ENCODE results near the gene CCDC158.
"Not testable (repeated sequence)": the region's sequence is repeated elsewhere in the genome, so short reads cannot be mapped to it uniquely, and the experiment has no call there.

Gene CCDC158

GRCh38 chr4:76364763-76365162 lies 56.2 kb downstream of the CCDC158 start:
- no peak for DNase-seq

- DNase-seq = no peak
Observed at GRCh38 chr4:76363556-76364290, 57.2 kb downstream of the CCDC158 start.

DNA sequence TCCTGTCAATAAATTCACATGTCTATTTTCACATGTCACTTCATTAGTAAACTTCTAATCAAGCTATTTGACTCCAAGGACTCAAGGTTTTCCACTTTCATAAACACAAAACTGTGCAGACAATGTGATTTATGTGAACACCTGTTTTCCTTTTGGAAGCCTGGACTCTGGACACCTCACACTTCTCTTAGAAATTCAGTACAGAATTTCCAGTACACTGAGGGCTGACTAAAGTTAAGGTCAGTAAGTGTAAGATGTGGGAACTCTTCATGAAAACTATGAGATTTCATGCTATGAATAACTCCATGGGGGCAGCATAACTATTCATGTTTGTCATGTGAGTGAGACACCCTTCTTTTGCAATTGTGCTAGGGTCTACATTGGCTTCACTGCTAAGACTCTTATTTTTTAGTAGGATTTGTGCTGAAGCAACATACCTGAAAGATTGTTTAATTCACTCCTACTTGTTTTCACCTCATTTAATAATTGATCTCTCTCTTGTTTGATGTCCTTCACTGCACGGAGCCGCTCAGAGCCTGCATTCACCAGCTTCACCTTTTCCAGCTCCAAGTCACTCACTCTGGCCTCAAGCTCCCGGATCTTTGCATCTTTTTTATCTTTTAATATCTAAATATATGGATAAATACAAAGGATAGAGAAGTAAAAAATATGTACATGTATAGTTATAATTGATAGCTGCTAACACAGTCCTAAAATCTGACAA lies 59.1 kb downstream of the CCDC158 start:
- DNase-seq = no peak

DNA sequence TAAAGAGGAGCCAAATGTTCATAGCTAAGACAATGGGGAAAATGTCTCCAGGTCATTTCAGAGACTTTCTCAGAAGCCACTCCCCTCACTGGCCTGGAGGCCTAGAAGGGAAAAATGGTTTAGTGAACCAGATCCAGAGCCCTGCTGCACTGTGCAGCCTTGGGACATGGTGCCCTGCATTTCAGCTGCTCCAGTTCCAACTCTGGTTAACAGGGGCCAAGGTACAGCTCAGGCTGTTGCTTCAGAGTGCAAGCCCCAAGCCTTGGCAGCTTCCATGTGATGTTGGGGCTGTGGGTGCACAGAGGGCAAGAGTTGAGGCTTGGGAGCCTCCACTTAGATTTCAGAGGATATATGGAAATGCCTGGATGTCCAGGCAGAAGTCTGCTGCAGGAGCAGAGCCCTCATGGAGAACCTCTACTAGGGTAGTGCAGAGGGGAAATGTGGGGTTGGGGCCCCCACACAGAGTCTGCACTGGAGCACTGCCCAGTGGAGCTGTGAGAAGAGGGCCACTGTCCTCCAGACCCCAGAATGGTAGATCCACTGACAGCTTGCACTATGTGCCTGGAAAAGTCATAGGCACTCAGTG lies 61.0 kb downstream of the CCDC158 start:
- not testable (repeated sequence) for DNase-seq

- DNase-seq = no peak
Observed at GRCh38 chr4:76357981-76358380, 63.0 kb downstream of the CCDC158 start.

- peak in 2 of 6 experiments; percentile 6 to 12 for DNase-seq
Observed at GRCh38 chr4:76354517-76355473, 66.1 kb downstream of the CCDC158 start.

DNA sequence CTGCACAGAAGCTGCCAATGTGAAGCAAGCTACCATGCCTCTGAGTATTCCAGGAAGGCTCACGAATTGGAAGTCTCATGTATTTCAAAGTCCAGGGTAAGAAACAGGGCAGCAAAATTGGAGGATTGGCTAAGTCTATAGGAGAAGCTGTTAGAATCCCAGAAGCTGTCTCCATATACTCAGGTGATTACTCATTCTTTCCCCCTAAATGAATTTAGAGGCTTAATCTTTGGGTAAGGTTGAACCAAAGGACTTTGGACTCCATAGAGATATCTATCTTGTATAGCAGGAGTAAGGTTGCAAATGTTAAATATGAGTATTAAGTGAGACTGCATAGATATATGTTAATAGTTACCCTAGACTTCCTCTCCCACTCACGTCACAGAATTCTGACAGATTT lies 78.1 kb downstream of the CCDC158 start:
- DNase-seq = no peak

GRCh38 chr4:76342191-76342590 lies 78.8 kb downstream of the CCDC158 start:
- no peak for DNase-seq

DNA sequence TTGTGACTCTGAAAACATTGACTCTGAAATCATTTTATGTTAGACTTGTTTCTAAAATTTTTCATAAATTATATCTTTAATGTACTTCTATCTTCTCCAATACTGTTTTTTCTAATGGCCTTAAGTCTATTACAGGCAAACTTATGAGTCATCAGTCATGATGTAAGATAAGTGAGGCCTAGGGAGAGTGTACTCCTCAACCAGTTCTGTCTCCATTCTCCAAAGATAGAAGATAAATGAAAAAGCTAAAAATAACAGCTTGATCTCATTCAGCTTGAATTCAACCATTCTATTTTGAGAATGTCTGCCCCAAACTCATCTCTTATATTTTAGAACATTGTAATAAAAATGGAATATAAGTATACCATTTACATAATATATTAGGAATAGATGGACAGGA lies 79.9 kb downstream of the CCDC158 start:
- DNase-seq = no peak

DNA sequence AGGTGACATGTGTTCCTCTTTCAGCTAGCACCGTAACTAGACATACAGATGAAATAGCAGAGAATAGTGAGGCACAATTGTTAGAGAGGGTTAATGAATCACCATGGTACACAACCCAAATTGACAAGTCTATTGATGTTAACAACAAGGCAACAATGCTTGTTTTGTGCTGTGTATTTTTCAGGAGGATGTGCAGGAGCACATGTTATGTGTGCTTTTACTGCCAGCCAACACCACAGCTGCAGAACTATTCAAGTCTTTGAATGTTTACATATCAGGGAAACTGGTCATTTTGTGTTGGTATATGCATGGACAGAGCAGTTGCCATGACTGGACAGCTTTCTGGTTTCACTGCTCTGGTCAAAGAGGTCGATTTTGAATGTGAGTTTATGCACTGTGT lies 81.6 kb downstream of the CCDC158 start:
- DNase-seq = no peak

GRCh38 chr4:76334885-76335284 lies 86.1 kb downstream of the CCDC158 start:
- no peak for DNase-seq

GRCh38 chr4:76326515-76326914 lies 94.4 kb downstream of the CCDC158 start:
- no peak for DNase-seq

DNA sequence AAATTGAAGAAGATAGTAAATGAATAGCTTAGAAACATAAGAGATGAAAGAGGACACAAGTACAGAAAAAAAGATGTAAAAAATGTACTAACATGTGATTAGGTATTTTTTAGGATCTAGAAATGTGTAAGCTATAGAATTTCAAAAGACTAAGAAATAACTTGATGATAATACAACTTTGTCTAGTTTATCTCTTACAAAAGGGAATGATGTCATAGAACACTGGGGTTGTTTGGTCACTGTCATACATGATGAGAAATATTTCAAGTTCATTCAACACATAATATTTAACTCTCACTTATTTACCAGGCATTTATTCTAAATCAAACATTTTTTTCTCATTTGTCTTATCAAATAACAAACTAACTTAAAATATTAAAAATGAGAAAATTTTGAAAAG lies 95.9 kb downstream of the CCDC158 start:
- DNase-seq = no peak

DNA sequence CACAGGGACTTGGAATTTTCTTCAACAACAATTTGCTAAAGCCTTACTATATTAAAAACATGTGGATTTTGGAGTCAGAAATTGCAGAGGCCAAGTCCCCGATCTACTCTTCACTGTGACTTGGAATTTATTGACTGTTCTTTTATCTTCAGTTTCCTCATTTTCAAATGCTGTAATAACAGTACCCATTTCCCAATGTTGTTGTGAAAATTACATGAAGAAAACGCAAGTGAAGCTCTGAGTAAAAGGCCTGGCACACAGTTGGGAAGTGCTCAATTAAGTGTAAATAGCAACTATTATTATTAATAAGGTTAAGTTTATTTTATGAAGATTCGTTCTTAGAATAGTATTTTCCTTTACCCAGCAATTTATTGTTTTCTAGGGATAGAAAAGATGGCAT lies 98.7 kb downstream of the CCDC158 start:
- DNase-seq = no peak

DNA sequence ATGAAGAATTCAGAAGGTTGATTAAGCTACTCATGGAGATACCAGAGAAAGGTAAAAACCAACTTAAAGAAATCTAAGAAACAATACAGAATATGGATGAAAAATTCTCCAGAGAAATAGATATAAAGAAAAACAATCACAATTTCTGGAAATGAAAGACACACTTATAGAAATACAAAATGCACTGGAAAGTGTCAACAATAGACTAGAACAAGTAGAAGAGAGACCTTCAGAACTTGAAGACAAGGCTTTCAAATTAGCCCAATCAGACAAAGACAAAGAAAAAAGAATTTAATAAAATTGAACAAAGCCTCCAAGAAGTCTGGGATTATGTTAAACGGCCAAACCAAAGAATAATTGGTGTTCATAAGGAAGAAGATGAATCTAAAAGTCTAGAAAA lies 104.8 kb downstream of the CCDC158 start:
- DNase-seq = no peak

DNA sequence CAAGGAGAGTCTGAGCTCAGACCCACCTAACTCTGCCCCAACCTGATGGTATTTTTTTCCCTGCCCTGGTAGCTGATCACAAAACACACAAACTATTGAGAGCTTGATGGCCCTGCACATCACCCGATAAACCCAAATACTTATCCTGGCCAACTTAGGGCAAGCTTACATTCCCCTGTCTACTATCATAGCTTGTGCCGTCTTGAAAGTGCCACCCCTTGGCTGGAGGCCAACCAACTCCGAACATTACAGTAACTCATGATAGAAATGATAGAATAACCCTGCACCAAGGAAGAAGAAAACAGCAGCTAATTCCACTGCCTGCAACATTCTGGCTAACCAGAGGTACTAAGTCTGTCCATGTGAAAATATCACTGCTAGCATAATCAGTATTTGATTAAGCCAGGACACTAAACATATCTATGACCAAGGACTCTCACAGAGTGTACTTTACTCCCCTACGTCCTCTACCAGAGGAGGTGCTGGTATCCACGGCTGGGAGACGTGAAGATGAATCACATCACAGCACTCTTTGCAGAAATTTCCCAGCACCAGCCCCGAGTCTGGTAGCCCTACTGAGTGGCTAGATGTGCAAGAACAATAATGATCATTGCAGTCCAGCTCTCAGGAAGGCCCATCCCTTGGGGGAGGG lies 105.5 kb downstream of the CCDC158 start:
- no peak for DNase-seq

DNA sequence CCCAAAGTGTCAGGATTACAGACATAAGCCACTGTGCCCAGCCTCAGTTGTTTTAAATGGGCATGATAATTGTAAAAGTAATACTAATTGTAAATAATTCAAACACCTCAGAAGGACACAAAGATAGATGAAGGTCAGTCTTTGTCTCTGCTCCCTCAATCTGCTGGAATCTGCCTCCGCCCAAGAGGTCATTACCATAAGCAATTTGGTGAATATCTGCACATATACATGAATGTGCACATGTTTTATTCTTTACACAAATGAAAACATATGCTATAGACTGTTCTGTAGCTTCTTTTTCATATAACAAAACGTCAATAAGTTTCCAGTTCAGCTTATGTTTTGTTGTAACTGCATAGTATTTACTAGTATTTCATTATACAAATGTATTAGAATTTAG lies 107.4 kb downstream of the CCDC158 start:
- no peak for DNase-seq

- no peak for DNase-seq
Observed at GRCh38 chr4:76312457-76312856, 108.5 kb downstream of the CCDC158 start.

- no peak for DNase-seq
Observed at GRCh38 chr4:76311896-76312331, 109.0 kb downstream of the CCDC158 start.

GRCh38 chr4:76310683-76311082 lies 110.3 kb downstream of the CCDC158 start:
- DNase-seq = no peak

- no peak for DNase-seq
Observed at GRCh38 chr4:76309939-76310550, 110.9 kb downstream of the CCDC158 start.

GRCh38 chr4:76308548-76308947 lies 112.4 kb downstream of the CCDC158 start:
- DNase-seq = no peak

Measured in stimulated activated naive CD4-positive, alpha-beta T cell (primary cell).